Limb (tissue), 2 donors: Measurements from ENCODE around the gene ZFAND2A.
"Not testable (repeated sequence)": the region's sequence is repeated elsewhere in the genome, so short reads cannot be mapped to it uniquely, and the experiment has no call there.

ENCODE experiments used
- DNase-seq, 2 donors: peaks; one replicate each; pipeline ENCODE4 v3.0.0-alpha.2; 2016; ENCODE audit errors: extremely low spot score in 2 of 2

The ZFAND2A gene

GRCh38 chr7:1159891-1160669, at the start of gene ZFAND2A:
ZFAND2A (minus strand) TSS chr7:1160196; CDS start chr7:1158212, 1,984 bp downstream.
- DNase-seq: peak; percentile 97 to 99

DNA sequence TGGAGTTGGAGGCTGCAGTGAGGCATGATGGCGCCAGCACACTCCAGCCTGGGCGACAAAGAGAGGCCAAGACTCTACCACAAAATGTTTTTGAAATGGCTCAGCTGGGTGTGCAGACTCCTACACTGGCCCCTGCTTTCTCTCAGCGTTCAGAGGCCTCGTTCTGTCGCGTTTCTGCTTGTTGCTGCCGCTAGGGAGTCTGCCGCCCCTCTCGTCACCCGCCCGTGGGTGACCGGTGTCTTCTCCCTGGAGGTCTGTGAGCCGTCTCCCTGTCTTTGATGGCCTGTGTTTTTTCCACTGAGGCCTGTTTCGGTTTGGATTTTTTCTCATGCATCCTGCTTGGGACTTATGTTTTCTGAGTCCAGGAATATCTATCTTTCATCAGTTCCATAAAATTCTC, 49.1 kb upstream of the ZFAND2A start:
- no peak for DNase-seq

GRCh38 chr7:1205742-1206141, 45.7 kb upstream of the ZFAND2A start:
- DNase-seq: not testable (repeated sequence)

DNA sequence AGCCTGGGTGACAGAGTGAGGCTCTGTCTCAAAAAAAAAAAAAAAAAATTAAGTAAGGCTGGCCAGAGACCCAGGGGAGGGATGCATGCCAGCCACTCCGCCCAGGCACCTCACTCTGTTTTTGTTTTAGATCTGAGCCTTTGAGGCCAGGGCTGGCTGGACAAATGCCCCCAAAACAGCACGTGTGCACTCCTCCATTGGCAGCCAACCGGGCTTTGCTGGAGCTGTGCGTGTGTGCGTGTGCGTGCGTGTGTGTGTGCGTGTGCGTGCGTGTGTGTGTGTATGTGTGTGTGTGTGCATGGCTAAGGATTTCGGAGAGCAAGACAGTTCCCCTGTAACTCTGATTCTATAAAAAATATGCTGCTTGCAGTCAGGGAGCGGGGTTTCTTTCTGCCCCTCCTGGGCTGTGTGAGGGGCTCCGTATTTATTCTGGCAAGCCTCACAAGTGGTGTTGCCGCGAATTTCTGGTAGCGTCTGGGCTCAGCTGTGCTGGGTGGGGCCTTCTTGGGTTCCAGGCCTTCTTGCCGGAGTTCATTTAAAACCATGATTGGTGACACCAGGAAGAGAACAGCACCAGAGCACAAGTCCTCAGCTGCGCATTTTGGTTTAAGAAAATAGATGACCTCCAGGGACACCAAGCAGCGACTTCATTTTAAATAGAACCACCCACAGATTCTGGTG, 44.6 kb upstream of the ZFAND2A start:
- no peak for DNase-seq

GRCh38 chr7:1202914-1203313, 42.9 kb upstream of the ZFAND2A start:
- not testable (repeated sequence) for DNase-seq

DNA sequence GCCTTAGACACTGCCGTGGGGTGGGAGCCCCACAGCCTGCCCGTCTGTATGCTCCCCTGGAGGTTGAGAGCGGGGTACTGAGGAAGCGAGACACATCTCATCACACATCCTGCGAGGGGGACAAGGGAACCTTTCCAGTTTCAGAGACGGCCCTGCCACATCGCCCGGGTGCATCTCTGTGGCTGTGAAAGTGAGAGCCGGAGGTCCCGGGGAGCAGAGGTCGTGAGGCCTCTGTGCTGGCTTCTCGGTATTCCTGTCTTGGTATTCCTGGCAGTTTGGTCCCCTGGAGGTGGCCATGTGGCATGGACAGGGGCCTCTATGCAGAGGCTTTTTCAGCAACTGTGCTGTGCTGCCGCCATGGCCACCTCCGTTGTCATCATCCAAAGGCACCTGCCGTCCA, 41.9 kb upstream of the ZFAND2A start:
- no peak for DNase-seq

- peak; percentile 49 to 79 for DNase-seq
Measured at GRCh38 chr7:1200045-1200444, 40.0 kb upstream of the ZFAND2A start.

GRCh38 chr7:1197997-1198625, 38.1 kb upstream of the ZFAND2A start:
- no peak for DNase-seq

DNA sequence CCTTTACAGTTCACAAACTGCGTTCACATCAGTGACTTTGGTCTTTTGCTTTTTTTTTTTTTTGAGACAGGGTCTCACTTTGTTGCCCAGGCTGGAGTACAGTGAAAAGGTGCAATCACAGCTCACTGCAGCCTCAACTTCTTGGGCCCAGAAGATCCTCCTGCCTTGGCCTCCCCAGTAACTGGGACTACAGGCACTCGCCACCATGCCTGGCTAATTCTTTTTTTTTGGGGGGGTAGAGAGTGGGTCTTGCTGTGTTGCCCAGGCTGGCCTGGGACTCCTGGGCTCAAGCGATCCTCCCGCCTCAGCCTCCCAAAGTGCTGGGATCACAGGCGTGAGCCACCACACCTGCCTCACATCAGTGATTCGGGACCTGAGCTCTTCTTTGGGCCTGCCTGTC, 37.0 kb upstream of the ZFAND2A start:
- DNase-seq: no peak

- not testable (repeated sequence) for DNase-seq
Measured at GRCh38 chr7:1196441-1196840, 36.4 kb upstream of the ZFAND2A start.

- DNase-seq: peak in 1 of 2 donors; percentile 77
Measured at GRCh38 chr7:1193593-1194424, 33.8 kb upstream of the ZFAND2A start.

DNA sequence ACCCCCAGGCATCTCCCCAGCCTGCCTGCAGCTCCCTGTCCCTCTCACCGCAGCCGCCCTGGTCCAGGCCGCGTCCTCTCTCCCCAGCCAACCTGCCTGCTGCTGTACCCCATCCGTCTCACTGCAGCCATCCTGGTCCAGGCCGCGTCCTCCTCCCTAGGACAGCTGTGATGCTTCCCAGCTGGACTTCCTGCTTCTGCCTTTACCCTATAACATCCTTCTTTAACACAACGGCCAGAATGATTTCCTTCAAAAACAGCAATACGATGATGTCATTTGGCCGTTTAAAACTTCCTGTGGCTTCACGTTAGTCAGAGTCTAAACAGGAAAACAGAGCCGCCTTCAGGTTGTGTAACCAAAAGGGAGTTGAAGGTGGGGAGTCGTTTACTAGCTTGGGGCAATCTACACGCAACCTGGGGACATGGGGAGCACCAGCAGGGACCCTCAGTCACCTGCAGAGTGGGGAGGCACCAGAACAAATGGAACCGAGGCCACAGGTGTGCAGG, 32.2 kb upstream of the ZFAND2A start:
- DNase-seq: no peak

DNA sequence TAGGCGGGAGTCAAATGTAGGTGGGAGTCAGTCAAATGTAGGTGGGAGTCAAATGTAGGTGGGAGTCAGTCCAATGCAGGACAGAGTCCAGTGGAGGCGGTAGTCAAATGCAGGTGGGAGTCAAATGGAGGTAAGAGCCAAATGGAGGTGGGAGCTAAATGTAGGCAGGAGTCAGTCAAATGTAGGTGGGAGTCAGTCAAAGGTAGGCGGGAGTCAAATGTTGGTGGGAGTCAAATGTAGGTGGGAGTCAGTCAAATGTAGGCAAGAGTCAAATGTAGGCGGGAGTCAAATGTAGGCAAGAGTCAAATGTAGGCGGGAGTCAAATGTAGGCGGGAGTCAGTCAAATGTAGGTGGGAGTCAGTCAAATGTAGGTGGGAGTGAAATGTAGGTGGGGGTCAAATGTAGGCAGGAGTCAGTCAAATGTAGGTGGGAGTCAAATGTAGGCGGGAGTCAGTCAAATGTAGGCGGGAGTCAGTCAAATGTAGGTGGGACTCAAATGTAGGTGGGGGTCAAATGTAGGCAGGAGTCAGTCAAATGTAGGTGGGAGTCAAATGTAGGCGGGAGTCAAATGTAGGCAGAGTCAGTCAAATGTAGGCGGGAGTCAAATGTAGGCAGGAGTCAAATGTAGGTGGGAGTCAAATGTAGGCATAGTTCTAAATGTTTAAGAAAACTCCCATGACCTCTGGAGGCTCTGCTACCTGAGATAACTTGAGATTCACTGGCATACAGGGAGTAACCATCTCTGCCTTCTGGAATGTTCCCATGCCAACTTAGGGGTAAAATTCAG, 30.2 kb upstream of the ZFAND2A start:
- no peak for DNase-seq

GRCh38 chr7:1188720-1189294, 28.8 kb upstream of the ZFAND2A start:
- DNase-seq: no peak

DNA sequence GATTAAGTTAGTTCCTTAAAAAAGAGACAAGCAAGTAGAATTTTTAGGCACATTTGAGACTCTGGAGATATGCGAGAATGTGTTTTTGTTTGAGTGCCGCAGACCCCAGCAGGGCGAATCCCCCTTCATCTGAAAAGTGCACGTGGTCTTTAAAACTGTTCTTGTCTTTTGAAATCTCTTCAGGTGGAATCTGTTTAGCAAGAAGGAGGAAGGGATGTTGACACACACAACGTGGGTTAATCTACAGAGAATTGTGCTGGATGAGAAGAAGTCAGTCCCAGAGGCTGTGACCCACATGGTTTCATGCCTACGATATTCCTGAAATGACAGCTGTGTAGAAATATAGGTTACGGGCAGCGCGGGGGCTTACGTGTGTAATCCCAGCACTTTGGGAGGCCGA, 27.1 kb upstream of the ZFAND2A start:
- no peak for DNase-seq

DNA sequence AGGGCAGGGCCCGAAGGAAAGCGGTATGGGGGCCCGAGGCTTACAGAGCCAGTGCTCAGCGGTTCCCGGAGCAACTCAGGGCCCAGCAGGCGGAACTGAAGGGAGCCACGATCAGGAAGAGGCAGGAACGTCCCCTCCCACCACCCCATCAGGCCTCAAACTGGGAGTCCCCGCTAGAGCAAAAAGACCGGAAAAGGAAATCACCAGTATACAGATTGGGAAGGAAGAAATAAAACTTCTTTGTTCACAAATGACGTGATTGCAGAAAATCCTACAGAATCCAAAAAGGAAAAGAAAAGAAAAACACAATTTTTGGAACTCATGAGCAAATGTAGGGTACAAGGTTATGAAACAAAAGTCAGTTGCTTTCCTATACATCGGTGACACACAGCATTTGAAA, 21.6 kb upstream of the ZFAND2A start:
- DNase-seq: no peak

DNA sequence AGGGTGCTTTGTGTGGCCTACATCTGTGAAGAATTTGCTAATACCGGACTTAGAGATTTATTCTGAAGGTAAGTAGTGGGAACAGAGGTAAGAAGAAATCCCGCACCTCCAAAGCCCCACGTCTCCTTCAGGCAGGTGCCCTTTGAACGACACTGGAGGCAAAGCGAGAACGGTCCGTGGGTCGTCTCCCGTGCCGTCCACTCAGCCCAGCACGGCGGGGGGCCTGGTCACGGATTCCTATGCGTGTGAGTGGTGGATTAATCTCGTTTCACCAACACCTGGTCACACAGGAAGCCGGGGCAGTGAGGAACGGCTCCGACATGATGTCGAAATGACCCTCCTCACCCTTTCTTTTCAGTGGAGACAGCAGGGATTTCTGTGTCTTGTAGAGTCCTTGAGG, 21.0 kb upstream of the ZFAND2A start:
- DNase-seq: no peak

DNA sequence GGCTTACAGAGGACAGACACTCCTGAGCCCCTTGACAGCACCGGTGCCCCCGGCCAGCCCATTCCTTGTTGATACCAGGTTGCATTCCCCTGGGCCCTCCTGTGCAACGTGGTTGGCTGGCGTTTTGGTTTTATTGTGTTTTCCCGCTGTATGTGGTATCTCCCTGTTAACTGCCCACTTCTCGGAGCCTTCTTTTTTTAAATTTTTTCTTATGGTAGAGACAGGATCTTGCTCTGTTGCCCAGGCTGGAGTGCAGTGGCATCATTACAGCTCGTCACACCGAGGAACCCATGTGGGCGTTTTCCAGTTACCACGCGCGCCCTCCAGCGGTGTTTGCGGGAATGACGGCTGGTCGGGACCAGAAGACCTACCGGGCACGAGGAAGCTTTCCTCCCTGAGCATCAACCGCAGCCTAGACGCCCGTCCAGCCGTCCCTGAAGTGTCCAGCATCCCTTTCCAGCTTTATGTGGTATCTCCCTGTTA, 16.9 kb upstream of the ZFAND2A start:
- DNase-seq: peak in 1 of 2 donors; percentile 71

DNA sequence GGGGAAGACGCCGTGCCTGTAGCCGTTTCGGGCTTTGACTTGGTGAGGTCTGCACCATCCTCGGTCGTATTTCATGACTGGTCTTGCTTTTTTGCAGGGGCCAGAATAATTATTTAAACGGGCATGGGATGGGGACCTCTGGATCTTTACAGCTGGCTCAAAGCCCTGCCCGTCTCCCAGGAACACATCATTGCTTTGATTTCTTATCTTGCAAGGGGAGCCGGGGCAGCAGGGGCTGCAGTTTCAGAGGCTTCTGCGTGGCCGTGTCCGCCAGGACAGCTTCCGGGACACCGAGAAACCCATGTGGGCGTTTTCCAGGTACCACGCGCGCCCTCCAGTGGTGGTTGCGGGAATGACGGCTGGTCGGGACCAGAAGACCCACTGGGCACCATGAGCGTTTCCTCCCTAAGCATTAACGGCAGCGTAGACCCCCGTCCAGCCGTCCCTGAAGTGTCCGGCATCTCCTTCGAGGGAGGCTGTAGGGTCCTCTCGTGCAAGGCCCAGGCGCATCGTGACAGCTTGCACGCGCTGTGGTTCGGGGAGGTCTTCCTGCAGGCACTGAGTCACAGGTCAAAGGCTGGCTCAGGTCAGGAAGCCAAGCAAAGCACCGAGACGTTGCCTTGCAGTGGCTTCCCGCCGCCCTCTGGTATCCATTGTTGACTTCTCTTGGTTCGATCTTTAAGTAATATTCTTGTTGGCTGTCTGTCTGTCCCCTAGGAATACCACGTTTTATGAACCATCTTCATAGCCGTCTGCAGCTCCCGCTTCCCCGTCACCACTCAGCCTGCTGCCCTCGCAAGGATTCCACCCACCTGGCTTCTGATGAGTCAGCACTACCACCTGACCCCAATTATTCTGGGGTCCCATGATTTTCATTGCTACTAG, 16.2 kb upstream of the ZFAND2A start:
- DNase-seq: peak; percentile 42 to 92
